Mesodermal cell (in vitro differentiated cells): Measurements from ENCODE around the gene NSMCE1.
"Not testable (repeated sequence)": the region's sequence is repeated elsewhere in the genome, so short reads cannot be mapped to it uniquely, and the experiment has no call there.

ENCODE experiments used
- H3K27ac ChIP-seq: 2 replicates; pipeline ENCODE4 v1.7.0; 2013; ENCODE audit warnings: mild to moderate bottlenecking, low read depth, low read length, moderate library complexity; ENCODE audit not compliant: severe bottlenecking
- H3K36me3 ChIP-seq: 2 replicates; pipeline ENCODE4 v1.7.1; 2013; ENCODE audit warnings: mild to moderate bottlenecking, low read length, moderate library complexity; ENCODE audit not compliant: control insufficient read depth, insufficient read depth
- H3K4me1 ChIP-seq: one replicate; pipeline ENCODE4 v1.7.1; 2013; ENCODE audit warnings: mild to moderate bottlenecking, low read length; ENCODE audit not compliant: insufficient read depth, control insufficient read depth, poor library complexity, severe bottlenecking
- H3K4me3 ChIP-seq: 2 replicates; pipeline ENCODE4 v1.7.0; 2013; ENCODE audit warnings: low read length, control low read depth, mild to moderate bottlenecking; ENCODE audit not compliant: insufficient read depth, poor library complexity, severe bottlenecking; ENCODE audit errors: extremely low read depth
- H3K9me3 ChIP-seq: 2 replicates; pipeline ENCODE4 v1.7.1; 2013; ENCODE audit warnings: mild to moderate bottlenecking, low read length, moderate library complexity; ENCODE audit not compliant: control insufficient read depth
- WGBS, 2 experiments: methylation state at CpG; one replicate each; pipeline ENCODE4 v1.1.5; 2013; ENCODE audit warnings: missing lambda C conversion rate in 2 of 2; ENCODE audit not compliant: insufficient coverage in 2 of 2; 5-methylcytosine and 5-hydroxymethylcytosine counted together

NSMCE1 gene

DNA sequence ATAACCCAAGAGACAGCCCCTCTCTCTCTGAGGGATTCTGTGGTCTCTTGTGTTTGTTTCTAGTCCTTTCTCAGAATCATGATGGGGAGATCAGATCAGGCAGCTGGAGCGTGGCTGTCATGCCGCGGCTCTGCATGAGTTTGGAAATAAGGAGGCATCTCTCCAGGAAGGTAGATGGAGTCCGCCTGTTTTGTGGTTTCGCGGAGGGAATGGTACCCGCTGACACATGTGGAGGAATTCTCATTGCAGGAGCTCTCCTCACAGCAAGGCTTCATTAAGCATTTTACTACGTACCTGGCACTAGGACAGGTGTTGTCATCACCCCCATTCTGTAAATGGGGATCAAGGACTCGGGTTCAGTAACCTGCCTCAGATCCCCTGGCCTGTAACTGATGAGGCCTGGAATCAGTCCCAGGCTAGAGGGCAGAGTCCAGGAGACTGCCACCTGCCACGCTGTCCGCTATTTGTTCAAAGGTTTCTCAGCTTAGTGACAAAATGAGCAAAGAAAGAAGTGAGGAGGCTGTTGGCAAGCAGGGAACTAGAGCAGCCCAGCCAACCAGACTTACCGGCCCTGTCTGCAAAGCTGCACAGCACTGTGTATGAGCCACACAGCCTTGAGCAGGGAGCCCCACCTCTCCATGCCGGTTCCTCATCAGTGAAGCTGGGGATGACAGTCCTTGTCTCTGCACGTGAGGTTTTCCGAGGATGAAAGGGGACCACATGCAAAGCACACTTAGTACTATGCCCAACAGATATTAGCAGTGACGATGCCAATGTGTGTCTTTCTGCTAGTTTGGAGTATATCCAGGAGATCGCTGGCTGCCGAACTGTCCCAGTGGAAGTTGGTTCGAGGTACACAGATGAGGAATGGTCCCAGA is 54.2 kb downstream of the NSMCE1 start:
- Histone ChIP-seq H3K36me3 (peaks cover 10% of the 10 kb centered on the region), H3K4me3 (no peak overlapping the region), H3K9me3 (no peaks in the 10 kb centered on the region), H3K27ac (no peak overlapping the region), H3K4me1 (no peaks in the 10 kb centered on the region)
- WGBS, 2 experiments, result 95 to 96% methylated on average over 17 to 18 of the region's 19 CpGs

DNA sequence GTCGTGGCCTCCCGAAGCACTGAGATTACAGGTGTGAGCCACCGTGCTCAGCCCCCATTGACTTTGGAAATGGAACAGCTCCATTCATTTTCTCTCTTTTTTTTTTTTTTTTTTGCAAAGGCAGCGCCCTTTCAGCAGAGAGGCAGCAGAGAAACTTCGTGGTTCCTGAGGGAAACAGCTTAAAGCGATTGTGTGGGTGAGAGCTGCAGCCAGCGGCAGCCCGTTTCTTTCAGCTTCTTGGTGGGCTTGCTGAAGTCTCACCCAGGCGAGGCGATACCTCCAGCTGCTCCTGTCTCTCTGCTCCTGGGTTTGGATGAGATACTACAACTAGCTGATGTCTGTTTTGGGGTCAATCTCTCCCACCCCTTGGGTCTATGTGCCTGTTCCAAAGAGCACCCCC is 57.5 kb downstream of the NSMCE1 start:
- Histone ChIP-seq H3K9me3 (no peaks in the 10 kb centered on the region), H3K36me3 (peaks cover 10% of the 10 kb centered on the region), H3K4me3 (no peak overlapping the region), H3K4me1 (no peaks in the 10 kb centered on the region), H3K27ac (no peak overlapping the region)
- 97 to 100% methylated on average over 3 to 9 of the region's 10 CpGs for WGBS, 2 experiments

DNA sequence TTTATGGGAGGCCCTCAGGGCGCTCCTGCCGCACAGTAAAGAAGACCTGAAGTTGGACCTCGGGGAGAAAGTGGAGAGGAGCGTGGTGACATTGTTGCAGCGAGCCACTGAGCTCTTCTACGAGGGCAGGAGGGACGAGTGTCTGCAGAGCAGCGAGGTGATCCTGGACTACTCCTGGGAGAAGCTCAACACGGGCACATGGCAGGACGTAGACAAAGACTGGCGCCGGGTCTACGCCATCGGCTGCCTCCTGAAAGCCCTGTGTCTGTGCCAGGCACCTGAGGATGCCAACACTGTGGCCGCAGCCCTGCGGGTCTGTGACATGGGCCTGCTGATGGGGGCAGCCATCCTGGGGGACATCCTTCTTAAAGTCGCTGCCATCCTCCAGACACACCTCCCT is 58.4 kb downstream of the NSMCE1 start:
- Histone ChIP-seq H3K4me3 (no peak overlapping the region), H3K4me1 (no peaks in the 10 kb centered on the region), H3K27ac (no peak overlapping the region), H3K9me3 (no peaks in the 10 kb centered on the region), H3K36me3 (peaks cover 10% of the 10 kb centered on the region)
- 92 to 94% methylated on average over 13 to 16 of the region's 17 CpGs for WGBS, 2 experiments

DNA sequence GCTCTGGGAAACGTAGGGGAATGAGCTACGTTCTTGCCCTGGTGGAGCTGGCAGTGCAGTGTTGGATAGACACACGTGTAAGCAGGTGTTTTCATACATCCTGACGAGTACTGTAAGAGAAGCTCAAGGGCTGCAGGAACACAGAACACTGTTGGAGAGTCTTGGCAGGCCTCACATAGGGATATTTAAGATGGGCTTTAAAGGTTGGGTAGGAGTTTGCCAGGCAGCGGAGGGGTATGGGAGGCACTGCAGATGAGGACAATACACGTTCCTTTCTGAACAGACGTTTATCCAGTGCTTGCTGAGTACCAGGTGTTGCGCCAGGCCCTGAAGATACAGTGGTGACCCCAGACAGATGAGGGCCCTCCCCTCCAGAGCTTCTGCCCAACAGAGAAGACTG is 59.0 kb downstream of the NSMCE1 start:
- peaks cover 10% of the 10 kb centered on the region for H3K36me3 ChIP-seq
- H3K4me1 ChIP-seq, result peaks cover under 1% of the 10 kb centered on the region
- no peaks in the 10 kb centered on the region for H3K9me3 ChIP-seq
- no peak overlapping the region for H3K4me3 ChIP-seq
- WGBS, 2 experiments, result 86 to 91% methylated on average over 8 of the region's 8 CpGs
- no peak overlapping the region for H3K27ac ChIP-seq

DNA sequence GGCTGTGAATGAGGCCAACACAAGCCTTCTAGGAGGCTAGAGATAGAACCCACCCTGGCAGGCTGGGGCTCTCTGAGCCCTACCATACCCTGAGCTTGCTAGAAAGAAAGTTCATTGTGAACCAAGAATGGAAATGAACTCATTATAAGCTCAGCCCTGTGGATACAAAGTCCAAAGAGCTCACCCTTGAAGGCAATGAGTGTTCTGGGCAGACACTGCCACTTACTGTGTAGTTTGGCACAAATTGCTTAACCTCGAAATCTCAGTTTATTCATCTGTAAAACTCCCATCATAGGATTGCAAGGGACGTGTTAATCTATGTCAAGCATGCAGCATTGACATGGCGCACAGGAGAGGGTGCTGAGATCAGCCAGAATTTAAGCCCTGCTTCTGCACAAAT is 59.8 kb downstream of the NSMCE1 start:
- no peak overlapping the region for H3K27ac ChIP-seq
- 93% methylated on average over 3 of the region's 3 CpGs for WGBS, 2 experiments

DNA sequence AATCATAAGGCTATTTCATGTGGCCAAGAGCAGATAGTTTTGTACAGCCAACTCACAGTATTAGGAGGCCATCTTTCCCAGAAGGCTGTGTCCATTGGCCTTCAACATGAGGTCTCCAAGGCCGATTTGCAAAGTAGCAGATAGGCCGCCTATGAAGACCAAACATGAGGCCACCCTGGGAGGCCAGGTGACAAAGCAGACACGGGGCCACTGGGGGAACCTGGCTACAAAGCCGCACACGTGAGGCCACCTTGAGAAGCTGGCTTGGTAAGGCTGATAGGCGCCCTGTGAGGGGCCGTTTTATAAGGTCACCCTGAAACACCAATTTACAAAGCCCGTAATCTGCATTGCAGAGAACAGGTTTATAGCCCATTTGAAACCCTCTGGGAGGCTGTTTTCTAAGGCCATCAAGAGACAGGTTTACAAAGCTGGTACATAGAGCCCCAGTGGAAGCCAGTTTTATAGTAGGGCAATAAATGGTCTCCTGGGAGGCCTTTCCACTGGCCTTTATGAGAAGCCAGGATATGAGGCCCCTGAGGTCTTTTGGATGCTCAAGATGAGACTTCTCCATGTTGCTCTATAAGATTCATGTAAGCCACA is 60.4 kb downstream of the NSMCE1 start:
- no peak overlapping the region for H3K27ac ChIP-seq
- H3K4me1 ChIP-seq, result peaks cover 6% of the 10 kb centered on the region
- no peak overlapping the region for H3K4me3 ChIP-seq
- H3K36me3 ChIP-seq, result peaks cover 10% of the 10 kb centered on the region
- H3K9me3 ChIP-seq, result no peaks in the 10 kb centered on the region
- WGBS, 2 experiments, result 92 to 99% methylated on average over 6 to 8 of the region's 8 CpGs

More for the DNA sequence above, 59.8 kb downstream of the NSMCE1 start:
- Histone ChIP-seq H3K9me3 (no peaks in the 10 kb centered on the region), H3K36me3 (peaks cover 10% of the 10 kb centered on the region), H3K4me1 (peaks cover 6% of the 10 kb centered on the region), H3K4me3 (no peak overlapping the region)

DNA sequence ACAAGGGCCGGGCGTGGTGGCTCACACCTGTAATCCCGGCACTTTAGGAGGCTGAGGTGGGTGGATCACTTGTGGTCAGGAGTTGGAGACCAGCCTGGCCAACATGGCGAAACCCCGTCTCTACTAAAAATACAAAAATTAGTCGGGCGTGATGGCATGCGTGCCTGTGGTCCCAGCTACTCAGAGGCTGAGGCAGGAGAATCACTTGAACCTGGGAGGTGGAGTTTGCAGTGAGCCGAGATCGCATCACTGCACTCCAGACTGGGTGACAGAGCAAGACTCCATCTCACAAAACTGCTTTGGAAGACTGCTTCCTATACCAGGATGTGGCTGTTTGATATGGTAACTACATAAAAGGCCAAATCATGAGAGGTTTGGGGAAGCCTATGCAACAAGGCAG is 61.5 kb downstream of the NSMCE1 start:
- H3K4me3 ChIP-seq, H3K4me1 ChIP-seq, H3K9me3 ChIP-seq, H3K27ac ChIP-seq, H3K36me3 ChIP-seq: not testable (repeated sequence)
- WGBS, 2 experiments, result 88 to 94% methylated on average over 9 to 10 of the region's 10 CpGs

DNA sequence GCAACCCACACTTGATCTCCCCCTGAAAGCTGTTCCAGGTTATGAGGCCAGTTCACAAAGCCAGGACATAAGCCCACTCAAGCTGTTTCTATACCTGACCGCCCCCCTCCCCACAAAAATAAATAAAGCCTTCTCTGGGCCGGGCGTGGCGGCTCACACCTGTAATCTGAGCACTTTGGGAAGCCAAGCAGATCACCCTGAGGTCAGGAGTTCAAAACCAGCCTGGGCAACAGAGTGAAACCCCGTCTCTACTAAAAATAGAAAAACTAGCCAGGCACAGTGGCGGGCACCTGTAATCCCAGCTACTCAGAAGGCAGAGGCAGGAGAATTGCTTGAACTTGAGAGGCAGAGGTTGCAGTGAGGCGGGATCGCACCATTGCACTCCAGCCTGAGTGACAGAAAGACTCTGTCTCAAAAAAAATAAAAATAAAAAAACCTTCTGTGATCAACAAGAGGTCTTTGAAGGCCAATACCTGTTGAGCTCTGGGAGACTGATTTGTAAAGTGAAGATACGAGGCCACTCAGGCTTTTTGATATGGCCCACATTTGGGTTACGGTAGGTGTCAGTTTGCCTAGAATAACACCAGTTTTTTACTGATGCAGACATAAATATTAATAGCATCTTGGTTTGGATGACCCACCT is 63.0 kb downstream of the NSMCE1 start:
- Histone ChIP-seq H3K4me1 (peaks cover 6% of the 10 kb centered on the region), H3K9me3 (no peaks in the 10 kb centered on the region), H3K4me3 (no peak overlapping the region), H3K36me3 (peaks cover 3% of the 10 kb centered on the region), H3K27ac (no peak overlapping the region)
- WGBS, 2 experiments, result 94 to 100% methylated on average over 3 to 4 of the region's 10 CpGs

DNA sequence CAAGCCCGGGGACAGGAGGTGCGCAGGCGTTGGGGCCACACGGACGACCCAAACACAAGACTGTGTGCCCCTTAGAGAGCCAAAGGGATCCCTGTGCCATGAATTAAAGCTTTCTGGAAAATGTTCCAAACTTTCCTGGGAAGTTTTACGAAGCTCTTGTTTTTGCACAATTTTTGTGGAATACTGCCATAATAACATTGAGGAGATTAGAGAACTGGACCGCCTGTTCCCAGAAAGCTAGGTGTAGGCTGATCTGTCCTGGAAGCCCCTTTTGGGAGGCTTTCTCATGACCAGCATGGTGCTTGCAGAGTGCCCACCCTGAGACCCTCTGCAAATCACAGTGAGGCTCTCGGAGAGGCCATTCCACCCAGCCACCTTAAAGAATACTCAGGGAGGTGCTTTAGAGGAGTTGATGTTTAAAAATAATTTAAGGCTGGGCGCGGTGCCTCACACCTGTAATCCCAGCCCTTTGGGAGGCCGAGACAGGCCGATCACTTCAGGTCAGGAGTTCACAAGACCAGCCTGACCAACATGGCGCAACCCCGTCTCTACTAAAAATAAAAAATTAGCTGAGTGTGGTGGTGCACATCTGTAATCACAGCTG is 64.2 kb downstream of the NSMCE1 start:
- Histone ChIP-seq H3K4me1 (peaks cover 6% of the 10 kb centered on the region), H3K27ac (peak overlapping the region; percentile 98), H3K4me3 (peak overlapping the region; percentile 75), H3K36me3 (no peaks in the 10 kb centered on the region), H3K9me3 (no peaks in the 10 kb centered on the region)
- 55 to 57% methylated on average over 12 of the region's 14 CpGs for whole genome bisulfite sequencing, 2 experiments

DNA sequence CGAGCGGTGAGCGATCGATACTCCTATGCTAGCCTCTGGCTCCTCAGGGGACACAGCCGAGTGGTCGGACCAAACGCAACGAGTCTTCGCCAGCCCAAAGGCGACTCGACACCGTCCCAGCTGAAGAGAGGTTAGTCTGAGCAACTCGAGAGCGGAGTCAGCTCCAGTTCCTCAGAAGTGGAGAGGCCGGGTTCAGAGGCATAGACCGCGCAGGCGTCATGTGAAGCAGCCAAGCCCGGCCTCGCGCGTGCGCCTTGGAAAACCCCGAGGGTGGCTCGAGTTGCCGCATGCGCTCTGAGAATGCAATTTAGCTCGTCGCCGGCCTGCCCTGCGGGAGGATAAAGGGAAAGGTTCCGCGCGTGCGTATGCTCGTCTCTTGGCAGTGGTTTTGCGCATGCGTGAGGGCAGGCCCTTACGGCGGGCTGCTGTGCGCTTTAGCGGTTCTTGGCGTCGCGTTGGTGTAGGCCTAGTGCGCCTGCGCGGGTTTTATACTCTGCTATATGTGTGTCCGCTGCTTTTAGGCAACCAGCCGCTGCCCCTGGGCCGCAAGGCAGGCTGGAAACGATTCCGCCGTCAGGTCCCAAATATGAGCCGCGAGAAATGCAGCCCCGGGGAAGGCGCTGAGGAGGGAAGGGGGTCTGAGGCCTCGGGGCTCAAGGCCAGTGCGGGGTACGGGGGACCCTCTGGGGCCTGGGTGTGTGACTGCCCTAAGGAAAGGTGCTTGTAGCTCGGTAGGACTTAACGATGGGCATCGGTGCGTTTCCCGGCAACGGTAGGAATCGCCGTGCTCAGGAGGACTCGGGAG is 64.9 kb downstream of the NSMCE1 start, which contains the start of gene KDM8:
TSS of gene KDM8 (plus strand) at position 20 of the 805 bp plus-strand sequence. CDS start 6,598 bp downstream, outside the sequence.
- H3K9me3 ChIP-seq, result no peaks in the 10 kb centered on the region
- H3K4me3 ChIP-seq, result peak within 1 kb of the TSS; percentile 75
- H3K36me3 ChIP-seq, result no peaks in the 10 kb centered on the region
- WGBS, 2 experiments, result 0 to 1% methylated on average over 69 to 70 of the region's 70 CpGs
- peak within 1 kb of the TSS; percentile 98 for H3K27ac ChIP-seq
- peaks cover 6% of the 10 kb centered on the region for H3K4me1 ChIP-seq
